ENCODE measurements around the gene ANAPC2. TPM values are rescaled to one million over a fixed set of nuclear protein-coding genes. Genes with fewer than 3 reads are reported as not detected.

The ANAPC2 gene
- polyA plus RNA-seq, 1 donor, result 47.0 TPM

GRCh38 chr9:137129456-137130175 lies 58.7 kb downstream of the ANAPC2 start:
- Histone ChIP-seq H3K27me3 (ENCODE audit: control insufficient read depth, insufficient read depth, low read length) (peaks cover 5% of the 10 kb centered on the region), H3K9me3 (ENCODE audit: control insufficient read depth, low read depth, low read length) (peaks cover 16% of the 10 kb centered on the region), H3K4me3 (ENCODE audit: low read length) (peak overlapping the region; percentile 66), H3K36me3 (ENCODE audit: control insufficient read depth, insufficient read depth, low read length) (no peaks in the 10 kb centered on the region), H3K4me1 (ENCODE audit: control insufficient read depth, insufficient read depth, low read length) (peaks cover 28% of the 10 kb centered on the region), H3K27ac (ENCODE audit: low read length) (peak overlapping the region; percentile 88)
- WGBS (ENCODE audit: insufficient coverage, low lambda C conversion rate), result no CpG with 5 or more reads among the region's 86 CpGs
- peak; percentile 92 to 94 for DNase-seq

- 12% methylated on average over 5 of the region's 37 CpGs for WGBS (ENCODE audit: insufficient coverage, low lambda C conversion rate)
- no peaks in the 10 kb centered on the region for H3K36me3 ChIP-seq (ENCODE audit: control insufficient read depth, insufficient read depth, low read length)
- H3K27me3 ChIP-seq (ENCODE audit: control insufficient read depth, insufficient read depth, low read length), result peaks cover 3% of the 10 kb centered on the region
- peaks cover 28% of the 10 kb centered on the region for H3K4me1 ChIP-seq (ENCODE audit: control insufficient read depth, insufficient read depth, low read length)
- H3K4me3 ChIP-seq (ENCODE audit: low read length), result peak overlapping the region; percentile 66
- H3K27ac ChIP-seq (ENCODE audit: low read length), result peak overlapping the region; percentile 88
- DNase-seq, result peak; percentile 45 to 76
- peaks cover 16% of the 10 kb centered on the region for H3K9me3 ChIP-seq (ENCODE audit: control insufficient read depth, low read depth, low read length)
Observed at GRCh38 chr9:137128862-137129455, 59.4 kb downstream of the ANAPC2 start.

- Histone ChIP-seq H3K27ac (ENCODE audit: low read length) (peak overlapping the region; percentile 88), H3K9me3 (ENCODE audit: control insufficient read depth, low read depth, low read length) (peaks cover 15% of the 10 kb centered on the region)
- no peak for DNase-seq
Observed at GRCh38 chr9:137128158-137128861, 60.0 kb downstream of the ANAPC2 start.

GRCh38 chr9:137127301-137128157 lies 60.8 kb downstream of the ANAPC2 start:
- peak overlapping the region; percentile 88 for H3K27ac ChIP-seq (ENCODE audit: low read length)
- H3K27me3 ChIP-seq (ENCODE audit: control insufficient read depth, insufficient read depth, low read length), result peaks cover under 1% of the 10 kb centered on the region
- DNase-seq, result peak; percentile 50 to 85
- peaks cover 12% of the 10 kb centered on the region for H3K9me3 ChIP-seq (ENCODE audit: control insufficient read depth, low read depth, low read length)
- H3K4me1 ChIP-seq (ENCODE audit: control insufficient read depth, insufficient read depth, low read length), result peaks cover 28% of the 10 kb centered on the region
- H3K36me3 ChIP-seq (ENCODE audit: control insufficient read depth, insufficient read depth, low read length), result no peaks in the 10 kb centered on the region
- H3K4me3 ChIP-seq (ENCODE audit: low read length), result peak overlapping the region; percentile 66
- no CpG with 5 or more reads among the region's 24 CpGs for WGBS (ENCODE audit: insufficient coverage, low lambda C conversion rate)

More at GRCh38 chr9:137128158-137128861, 60.0 kb downstream of the ANAPC2 start:
- H3K4me1 ChIP-seq (ENCODE audit: control insufficient read depth, insufficient read depth, low read length), result peaks cover 28% of the 10 kb centered on the region
- H3K36me3 ChIP-seq (ENCODE audit: control insufficient read depth, insufficient read depth, low read length), result no peaks in the 10 kb centered on the region
- H3K27me3 ChIP-seq (ENCODE audit: control insufficient read depth, insufficient read depth, low read length), result peaks cover 3% of the 10 kb centered on the region
- H3K4me3 ChIP-seq (ENCODE audit: low read length), result peak overlapping the region; percentile 66
- WGBS (ENCODE audit: insufficient coverage, low lambda C conversion rate), result 18% methylated on average over 2 of the region's 19 CpGs

- H3K36me3 ChIP-seq (ENCODE audit: control insufficient read depth, insufficient read depth, low read length), result no peaks in the 10 kb centered on the region
- H3K27me3 ChIP-seq (ENCODE audit: control insufficient read depth, insufficient read depth, low read length), result no peaks in the 10 kb centered on the region
- peak overlapping the region; percentile 66 for H3K4me3 ChIP-seq (ENCODE audit: low read length)
- H3K4me1 ChIP-seq (ENCODE audit: control insufficient read depth, insufficient read depth, low read length), result peaks cover 28% of the 10 kb centered on the region
- no CpG with 5 or more reads among the region's 3 CpGs for WGBS (ENCODE audit: insufficient coverage, low lambda C conversion rate)
- peak overlapping the region; percentile 88 for H3K27ac ChIP-seq (ENCODE audit: low read length)
- H3K9me3 ChIP-seq (ENCODE audit: control insufficient read depth, low read depth, low read length), result peaks cover 12% of the 10 kb centered on the region
- DNase-seq, result peak in 1 of 2 donors; percentile 39
Observed at GRCh38 chr9:137126786-137127185, 61.6 kb downstream of the ANAPC2 start.

Other genes starting within 250 kb of the ANAPC2 start
- gene FBXW5, start 243.8 kb downstream of the ANAPC2 start, polyA plus RNA-seq, result 86.8 TPM
- gene C8G, start 243.3 kb downstream of the ANAPC2 start, polyA plus RNA-seq, result 36.0 TPM
- 121 TPM for gene LCN12, start 236.3 kb downstream of the ANAPC2 start, polyA plus RNA-seq
- gene PTGDS, start 211.1 kb downstream of the ANAPC2 start, polyA plus RNA-seq, result 4.6 TPM
- gene LCNL1, start 205.6 kb downstream of the ANAPC2 start, polyA plus RNA-seq, result 0.09 TPM
- gene PAXX, start 196.1 kb downstream of the ANAPC2 start, polyA plus RNA-seq, result 38.9 TPM
- gene CLIC3, start 192.0 kb downstream of the ANAPC2 start, polyA plus RNA-seq, result 3.6 TPM
- 25.3 TPM for gene ABCA2, start 160.3 kb downstream of the ANAPC2 start, polyA plus RNA-seq
- gene FUT7, start 156.5 kb downstream of the ANAPC2 start, polyA plus RNA-seq, result 0.69 TPM
- gene NPDC1, start 142.4 kb downstream of the ANAPC2 start, polyA plus RNA-seq, result 42.7 TPM
- gene ENTPD2, start 134.5 kb downstream of the ANAPC2 start, polyA plus RNA-seq, result 9.9 TPM
- 12.1 TPM for gene SAPCD2, start 118.0 kb downstream of the ANAPC2 start, polyA plus RNA-seq
- gene UAP1L1, start 111.0 kb downstream of the ANAPC2 start, polyA plus RNA-seq, result 32.4 TPM
- 39.5 TPM for gene MAN1B1, start 101.6 kb downstream of the ANAPC2 start, polyA plus RNA-seq
- gene DPP7, start 73.8 kb downstream of the ANAPC2 start, polyA plus RNA-seq, result 196 TPM
- 2.6 TPM for gene GRIN1, start 49.4 kb downstream of the ANAPC2 start, polyA plus RNA-seq
- gene LRRC26, start 18.5 kb downstream of the ANAPC2 start, polyA plus RNA-seq, result 12.0 TPM
- not detected for gene TMEM210, start 16.5 kb downstream of the ANAPC2 start, polyA plus RNA-seq
- 66.0 TPM for gene SSNA1, start 116 bp upstream of the ANAPC2 start, polyA plus RNA-seq
- gene TPRN, start 12.2 kb upstream of the ANAPC2 start, polyA plus RNA-seq, result 32.1 TPM
- 33.1 TPM for gene TMEM203, start 17.1 kb upstream of the ANAPC2 start, polyA plus RNA-seq
- gene NDOR1, start 17.1 kb upstream of the ANAPC2 start, polyA plus RNA-seq, result 12.1 TPM
- gene RNF208, start 33.7 kb upstream of the ANAPC2 start, polyA plus RNA-seq, result 11.0 TPM
- gene CYSRT1, start 36.6 kb upstream of the ANAPC2 start, polyA plus RNA-seq, result 71.7 TPM
- 87.5 TPM for gene RNF224, start 38.9 kb upstream of the ANAPC2 start, polyA plus RNA-seq
- 36.9 TPM for gene SLC34A3, start 42.3 kb upstream of the ANAPC2 start, polyA plus RNA-seq
- 402 TPM for gene TUBB4B, start 52.7 kb upstream of the ANAPC2 start, polyA plus RNA-seq
- gene STPG3, start 62.7 kb upstream of the ANAPC2 start, polyA plus RNA-seq, result 3.4 TPM
- 45.9 TPM for gene NELFB, start 66.8 kb upstream of the ANAPC2 start, polyA plus RNA-seq
- 18.4 TPM for gene TOR4A, start 89.2 kb upstream of the ANAPC2 start, polyA plus RNA-seq
- 32.4 TPM for gene NRARP, start 113.7 kb upstream of the ANAPC2 start, polyA plus RNA-seq
- 36.5 TPM for gene EXD3, start 234.6 kb upstream of the ANAPC2 start, polyA plus RNA-seq
- gene NOXA1, start 234.8 kb upstream of the ANAPC2 start, polyA plus RNA-seq, result 11.8 TPM